NCI-H524 treated with DMSO at 0.1 percent for 48 hours (cell line): ENCODE measurements around the gene XYLT1.

ENCODE experiments used
- DNase-seq: peaks from one replicate; lab custom pipeline; 2025; lab: John Stamatoyannopoulos, UW

XYLT1 gene

GRCh38 chr16:17396762-17397498 is 73.8 kb downstream of the XYLT1 start:
- DNase-seq, result peak; percentile 34

- DNase-seq, result no peak
Observed at GRCh38 chr16:17395849-17396480, 74.8 kb downstream of the XYLT1 start.

- DNase-seq, result no peak
Observed at GRCh38 chr16:17392857-17393692, 77.7 kb downstream of the XYLT1 start.

- DNase-seq, result no peak
Observed at GRCh38 chr16:17392127-17392856, 78.5 kb downstream of the XYLT1 start.

- no peak for DNase-seq
Observed at GRCh38 chr16:17391715-17392114, 79.0 kb downstream of the XYLT1 start.

GRCh38 chr16:17389384-17389783 is 81.4 kb downstream of the XYLT1 start:
- no peak for DNase-seq

GRCh38 chr16:17387256-17387655 is 83.5 kb downstream of the XYLT1 start:
- DNase-seq, result peak; percentile 57

- DNase-seq, result peak; percentile 89
Observed at GRCh38 chr16:17386229-17386628, 84.5 kb downstream of the XYLT1 start.

- DNase-seq, result no peak
Observed at GRCh38 chr16:17384471-17384870, 86.3 kb downstream of the XYLT1 start.

- DNase-seq, result no peak
Observed at GRCh38 chr16:17382949-17383863, 87.6 kb downstream of the XYLT1 start.

- DNase-seq, result no peak
Observed at GRCh38 chr16:17382514-17382913, 88.2 kb downstream of the XYLT1 start.

- no peak for DNase-seq
Observed at GRCh38 chr16:17381784-17382183, 89.0 kb downstream of the XYLT1 start.

- no peak for DNase-seq
Observed at GRCh38 chr16:17380613-17381012, 90.1 kb downstream of the XYLT1 start.

GRCh38 chr16:17379121-17379571 is 91.6 kb downstream of the XYLT1 start:
- DNase-seq, result no peak

GRCh38 chr16:17377360-17378324 is 93.1 kb downstream of the XYLT1 start:
- no peak for DNase-seq

- no peak for DNase-seq
Observed at GRCh38 chr16:17375461-17376304, 95.1 kb downstream of the XYLT1 start.

GRCh38 chr16:17374668-17375255 is 96.0 kb downstream of the XYLT1 start:
- DNase-seq, result no peak

- no peak for DNase-seq
Observed at GRCh38 chr16:17373533-17373932, 97.2 kb downstream of the XYLT1 start.
